SW480 (cell line): ENCODE measurements around the gene STARD7.
"Not testable (repeated sequence)": the region's sequence is repeated elsewhere in the genome, so short reads cannot be mapped to it uniquely, and the experiment has no call there.

ENCODE experiments used
- DNase-seq: peaks from one replicate; pipeline ENCODE4 v3.0.0-alpha.2; 2016; ENCODE audit warnings: low spot score

Gene STARD7

DNA sequence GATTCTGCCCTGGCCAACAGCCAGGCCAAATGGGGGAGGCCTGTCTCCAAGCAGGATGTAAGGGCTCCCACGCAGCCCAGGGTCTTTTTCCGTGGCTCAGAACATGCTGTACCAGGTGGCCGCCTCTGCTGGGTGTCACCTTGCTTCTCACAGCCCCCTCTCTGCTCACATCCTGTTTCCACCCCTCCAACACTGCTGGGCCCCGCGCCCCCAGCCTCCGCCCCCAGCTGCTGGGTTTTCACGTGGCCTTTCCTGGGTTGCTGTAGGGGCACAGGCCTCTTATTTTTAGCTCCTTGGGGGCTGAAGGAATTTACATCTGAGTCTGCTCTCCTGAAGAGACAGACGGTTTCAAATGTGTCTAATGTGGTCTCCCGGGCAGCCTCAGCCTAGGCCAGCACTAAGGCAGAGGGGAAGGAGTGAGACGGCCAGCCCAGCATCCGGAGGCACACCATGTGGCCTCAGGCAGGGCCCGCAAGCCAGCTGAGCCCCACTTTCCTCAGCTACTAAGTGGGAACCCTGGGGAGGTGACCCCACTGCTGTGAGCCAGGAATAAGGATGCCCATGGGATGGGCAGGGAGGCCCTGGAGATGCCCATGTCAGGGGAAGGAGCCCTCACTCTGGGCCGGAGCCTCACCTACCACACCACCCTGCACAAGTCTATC, 44.7 kb downstream of the STARD7 start:
- no peak for DNase-seq

DNA sequence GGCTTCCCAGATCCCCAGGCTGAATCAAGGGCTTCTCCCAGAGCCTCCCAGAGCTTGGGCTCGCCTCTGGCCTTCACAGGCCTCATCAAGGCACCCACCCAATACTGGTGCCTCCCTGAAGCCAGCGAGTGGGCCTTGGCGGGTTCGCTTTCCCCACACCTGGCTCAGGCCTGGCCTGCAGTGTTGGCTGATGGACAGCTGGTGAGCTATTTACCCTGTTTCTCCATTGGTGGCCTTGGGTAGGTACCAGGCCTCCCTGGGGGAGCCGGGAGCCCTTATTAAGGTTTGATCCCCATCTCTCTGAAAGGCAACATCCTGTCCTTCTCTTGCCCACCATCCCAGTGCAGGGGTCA, 45.2 kb downstream of the STARD7 start:
- no peak for DNase-seq

DNA sequence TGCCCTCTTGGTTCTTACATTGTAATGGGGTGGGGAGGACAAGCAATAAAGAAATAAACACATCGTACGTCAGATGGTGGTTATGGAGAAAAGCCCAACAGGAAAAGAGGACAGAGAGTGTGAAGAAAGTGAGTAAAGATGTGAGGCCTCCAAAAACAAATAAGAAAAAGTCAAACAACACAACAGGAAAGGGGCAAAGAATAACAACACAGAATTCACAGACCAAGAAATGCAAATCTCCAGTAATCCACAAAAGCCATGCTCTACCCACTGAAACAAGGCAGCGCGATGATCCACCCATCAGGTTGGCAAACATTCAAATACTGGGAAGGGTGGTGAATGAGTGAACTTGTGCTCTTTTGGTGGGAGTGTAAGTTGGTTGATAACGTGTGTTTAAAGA, 46.7 kb downstream of the STARD7 start:
- no peak for DNase-seq

DNA sequence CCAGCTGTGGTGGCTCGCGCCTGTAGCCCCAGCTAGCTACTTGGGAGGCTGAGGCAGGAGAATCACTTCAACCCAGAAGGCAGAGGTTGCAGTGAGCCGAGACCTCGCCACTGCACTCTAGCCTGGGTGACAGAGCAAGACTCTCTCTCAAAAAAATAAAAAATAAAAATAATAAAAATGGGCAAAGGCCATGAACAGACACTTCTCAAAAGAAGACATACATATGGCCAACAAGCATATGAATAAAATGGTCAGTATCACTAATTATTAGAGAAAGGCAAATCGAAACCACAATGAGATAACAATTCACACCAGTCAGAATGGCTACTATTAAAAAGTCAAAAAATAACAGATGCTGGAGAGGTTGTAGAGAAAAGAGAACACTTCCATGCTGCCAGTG, 48.3 kb downstream of the STARD7 start:
- not testable (repeated sequence) for DNase-seq

DNA sequence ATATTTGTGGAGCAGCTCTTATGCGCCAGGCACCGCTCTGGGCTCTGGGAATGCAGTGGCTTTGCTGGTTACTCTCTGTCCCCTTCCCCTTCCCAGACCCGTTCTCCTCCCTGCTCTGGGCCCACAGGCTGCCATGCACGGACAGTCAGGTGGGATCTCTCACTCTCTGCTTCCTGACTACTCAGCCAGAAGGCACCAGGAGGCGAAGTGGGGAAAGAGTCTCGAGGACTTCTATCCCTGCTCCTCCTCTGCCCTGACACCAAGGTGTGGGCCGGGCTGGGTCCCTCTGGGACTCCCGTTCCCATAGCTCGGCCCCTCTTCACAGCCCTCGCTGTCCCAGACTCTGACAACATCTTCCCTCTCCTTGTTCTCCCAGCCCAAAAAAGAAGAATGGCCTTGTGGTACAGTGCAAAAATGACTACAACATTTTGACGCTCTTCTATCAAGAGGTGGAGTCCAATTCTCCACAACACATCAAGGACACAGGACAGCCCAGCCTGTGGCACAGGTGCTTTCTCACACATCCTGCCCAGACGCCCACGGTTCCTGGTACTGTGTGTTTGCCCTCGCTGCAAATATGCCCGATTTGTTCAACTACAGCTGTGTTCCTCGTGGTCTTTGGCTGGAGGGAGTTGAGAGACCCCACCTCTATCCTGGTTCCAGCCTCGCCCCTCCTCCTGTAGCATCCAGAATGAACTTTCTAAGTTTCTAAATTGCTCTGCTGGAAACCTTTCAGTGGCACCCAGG, 49.4 kb downstream of the STARD7 start:
- DNase-seq: no peak

DNA sequence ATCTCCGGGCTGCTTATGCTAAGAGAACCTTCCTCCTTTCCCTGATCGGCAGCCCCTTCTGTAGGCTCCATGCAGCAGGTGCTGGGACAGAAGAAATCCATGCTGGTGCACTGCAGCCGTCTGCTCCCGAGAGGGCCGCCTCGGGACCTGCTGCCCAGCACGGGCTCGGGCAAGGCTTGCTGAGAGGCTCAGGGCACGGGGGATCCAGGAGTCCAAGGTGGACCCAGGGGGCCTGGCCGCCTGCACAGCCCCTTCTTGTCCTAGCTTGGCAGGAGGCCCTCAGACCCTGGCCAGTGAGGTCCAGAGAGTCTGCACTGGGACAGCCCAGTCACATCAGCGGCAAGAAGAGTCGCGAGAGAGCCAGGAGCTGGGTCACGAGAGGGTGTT, 50.1 kb downstream of the STARD7 start:
- no peak for DNase-seq

DNA sequence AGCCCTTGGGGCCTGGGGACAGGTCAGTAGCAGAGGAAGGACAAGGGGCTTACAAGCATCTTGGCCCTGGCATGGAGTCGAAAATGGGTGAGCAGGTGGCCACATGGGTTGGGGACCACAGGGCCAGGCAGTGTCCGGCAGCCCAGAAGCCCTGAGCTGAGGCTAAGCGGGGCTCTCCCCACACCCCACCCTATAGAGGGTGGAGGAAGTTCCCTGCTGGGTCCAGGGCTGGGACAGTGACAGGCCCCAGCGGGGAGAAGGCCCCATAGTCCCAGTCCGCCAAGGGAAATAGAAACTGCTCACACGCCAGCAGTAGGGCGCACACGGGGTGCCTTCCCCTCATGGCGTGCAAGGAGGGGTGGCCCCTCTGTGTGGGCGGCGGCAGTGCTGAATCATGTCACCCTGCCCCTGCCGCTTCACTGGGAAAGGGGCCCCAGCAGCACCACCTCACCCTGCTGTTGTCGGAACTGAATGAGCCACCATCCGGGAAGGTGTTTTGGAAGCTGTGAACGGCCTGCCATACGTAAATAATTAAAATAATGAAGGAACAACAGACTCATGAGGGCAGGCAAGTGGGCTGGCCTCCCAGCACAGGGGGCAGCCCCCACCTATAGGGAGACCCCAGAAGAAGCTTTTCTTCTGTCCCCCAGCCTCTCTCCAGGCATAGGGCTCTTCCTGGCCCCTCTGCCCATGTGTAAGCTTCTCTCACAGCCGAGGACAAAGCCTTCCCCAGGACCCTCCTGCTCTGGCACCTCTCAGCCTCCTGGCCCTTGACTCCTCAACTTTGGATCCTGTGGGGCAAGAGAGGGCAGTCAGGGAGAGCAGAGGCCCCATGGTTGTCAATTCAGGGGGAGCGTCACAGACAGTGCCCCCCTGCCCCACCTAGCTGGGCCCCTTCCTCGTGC, 50.7 kb downstream of the STARD7 start:
- no peak for DNase-seq

DNA sequence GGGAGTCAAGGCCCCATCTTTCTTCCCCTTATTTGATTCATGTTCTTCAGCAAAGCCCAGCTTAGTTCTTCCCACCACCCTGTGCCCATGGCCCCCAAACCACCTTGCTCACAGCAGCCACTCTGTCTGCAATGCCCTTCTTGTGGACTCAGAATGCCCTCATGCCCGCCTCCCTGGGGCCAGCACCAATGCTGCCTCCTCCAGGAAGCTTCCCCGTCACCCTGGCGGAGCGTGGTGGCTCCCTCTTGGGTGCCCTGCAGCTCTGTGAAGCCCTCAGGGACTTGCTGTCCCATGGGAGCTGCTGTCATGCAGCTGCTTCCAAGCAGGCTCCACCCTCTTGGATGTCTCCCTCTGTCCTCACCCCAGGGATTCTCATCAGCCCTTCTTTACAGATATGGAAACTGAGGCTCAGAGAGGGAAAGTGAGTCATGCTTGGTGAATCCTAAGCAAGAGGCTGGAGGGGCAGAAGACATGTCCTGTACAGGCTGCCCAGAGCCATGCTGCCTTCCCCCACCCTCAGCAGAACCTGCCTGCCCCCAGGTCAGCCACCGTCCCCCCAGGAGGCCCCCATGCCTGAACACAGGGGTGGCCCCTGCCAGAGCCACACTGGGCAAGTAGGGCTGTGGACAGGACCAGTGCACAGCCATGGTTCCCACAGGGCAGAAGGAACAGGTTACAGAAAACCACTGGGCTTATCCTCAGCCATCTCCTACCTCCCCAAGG, 51.5 kb downstream of the STARD7 start:
- no peak for DNase-seq

DNA sequence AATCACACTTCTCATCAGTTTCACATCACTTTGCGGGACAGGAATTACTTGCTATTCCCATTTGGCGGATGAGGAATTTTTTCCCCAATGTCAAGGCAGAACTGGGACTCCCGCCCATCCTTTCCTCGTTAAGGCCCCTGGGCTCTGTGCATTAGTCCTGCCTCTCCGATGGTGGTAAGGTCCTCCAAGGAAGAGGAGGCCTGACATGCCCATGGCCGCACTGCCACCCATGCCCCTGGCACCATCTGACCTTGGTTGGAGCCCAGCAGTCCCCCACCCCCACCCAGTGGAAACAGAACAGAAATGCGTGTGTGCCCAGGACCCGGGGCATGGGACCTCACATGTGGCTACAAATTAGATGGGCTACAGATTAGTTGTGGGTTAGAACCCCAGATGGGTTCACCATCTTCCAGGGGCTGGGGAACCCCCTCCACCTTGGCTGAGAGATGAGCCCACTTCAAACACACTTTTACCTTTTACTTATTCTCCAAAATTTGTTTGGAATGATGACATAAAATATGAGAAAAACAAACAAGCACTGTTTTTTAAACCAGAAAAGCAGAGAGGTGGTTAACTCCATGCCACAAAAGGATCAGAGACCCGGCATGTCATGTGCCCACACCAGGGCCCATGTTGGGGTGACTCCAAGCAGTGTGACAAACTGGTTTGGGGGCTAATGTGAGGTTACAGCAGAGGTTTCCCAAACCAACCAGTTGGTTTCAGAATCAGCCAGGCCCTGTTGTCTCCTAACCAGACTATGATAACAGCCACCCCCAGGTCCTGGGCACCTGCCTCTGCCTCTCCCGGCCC, 52.4 kb downstream of the STARD7 start:
- DNase-seq: no peak

DNA sequence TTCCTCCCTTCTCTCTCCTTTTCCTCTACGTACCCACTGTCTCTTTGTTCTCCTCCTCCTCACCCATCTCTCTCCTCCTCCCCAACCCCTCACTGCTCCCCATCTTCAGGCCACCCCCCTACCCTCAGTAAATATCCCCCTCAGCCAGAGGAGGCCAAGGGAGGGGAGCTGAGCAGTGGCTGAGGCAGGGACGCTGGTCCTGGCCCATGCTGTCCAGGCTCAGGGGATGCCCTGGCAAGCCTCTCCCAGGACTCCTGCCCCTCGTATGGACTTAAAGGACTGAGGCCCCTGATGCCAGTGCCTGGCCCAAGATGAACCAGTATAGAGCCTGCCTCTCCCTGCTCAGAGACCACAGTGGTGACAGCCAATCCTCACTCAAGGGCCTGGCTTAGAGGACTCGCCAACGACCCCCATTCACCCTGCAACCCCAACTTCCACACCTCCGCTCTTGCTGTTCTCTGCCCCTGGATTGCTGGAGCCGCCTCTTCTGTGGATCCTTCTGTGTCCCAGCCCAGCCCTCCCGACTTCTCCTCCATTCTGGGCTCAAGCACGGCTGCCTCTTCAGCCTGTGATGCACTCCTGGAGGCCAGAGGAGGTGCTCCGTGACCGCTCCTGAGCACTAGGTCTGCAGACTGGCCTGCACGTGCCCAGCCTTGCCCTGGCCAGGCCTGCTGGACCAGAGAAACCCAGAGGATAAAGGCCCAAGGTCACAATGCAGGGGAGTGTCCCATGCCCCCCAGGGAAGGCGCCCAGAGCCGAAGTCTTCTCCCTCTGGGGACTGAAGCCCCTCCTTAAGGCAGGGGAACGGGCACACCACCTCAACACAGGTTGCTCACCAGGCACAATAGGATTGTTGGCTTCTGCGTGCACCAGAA, 53.9 kb downstream of the STARD7 start:
- DNase-seq: no peak

DNA sequence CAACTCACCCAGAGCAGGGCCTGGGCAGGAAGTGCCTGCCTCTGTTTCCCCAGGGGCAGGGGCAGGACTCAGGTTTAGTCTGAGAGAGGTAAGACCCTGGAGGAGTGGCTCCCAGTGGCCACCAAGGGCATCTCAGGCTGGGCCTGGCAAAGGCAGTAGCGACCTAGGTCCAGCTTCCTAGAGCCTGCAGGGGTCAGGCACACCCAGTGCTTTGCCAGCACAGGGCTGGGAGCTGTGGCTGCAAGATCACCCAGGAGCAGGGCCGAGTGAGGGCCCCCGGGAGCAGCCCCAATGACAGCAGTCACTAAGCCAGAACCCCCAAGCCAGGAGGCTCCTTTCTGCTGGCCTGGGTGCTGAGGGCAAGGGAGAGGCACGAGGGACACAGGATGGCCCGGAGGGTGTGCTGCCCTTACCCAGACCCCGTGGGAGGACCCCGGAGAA, 54.6 kb downstream of the STARD7 start:
- DNase-seq: no peak

DNA sequence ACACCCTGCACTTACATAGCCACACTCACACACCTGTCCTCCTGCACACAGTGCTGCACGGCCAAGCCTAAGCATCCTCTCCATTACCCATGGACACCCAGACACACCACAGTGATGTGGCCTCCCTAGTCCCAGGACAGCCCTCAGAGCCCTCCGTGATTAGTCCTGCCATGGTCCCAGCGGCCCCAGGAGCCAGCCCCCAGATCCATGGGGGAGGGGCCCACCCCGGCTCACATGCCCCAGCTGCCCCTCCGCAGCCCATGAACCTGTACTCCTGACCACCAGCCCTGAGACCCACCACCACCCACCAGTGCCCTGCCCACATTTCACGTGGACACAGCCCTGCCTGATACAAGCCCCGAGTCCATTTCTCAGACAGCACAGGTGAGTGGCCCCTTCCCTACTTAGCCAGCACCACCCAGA, 55.3 kb downstream of the STARD7 start:
- DNase-seq: no peak

DNA sequence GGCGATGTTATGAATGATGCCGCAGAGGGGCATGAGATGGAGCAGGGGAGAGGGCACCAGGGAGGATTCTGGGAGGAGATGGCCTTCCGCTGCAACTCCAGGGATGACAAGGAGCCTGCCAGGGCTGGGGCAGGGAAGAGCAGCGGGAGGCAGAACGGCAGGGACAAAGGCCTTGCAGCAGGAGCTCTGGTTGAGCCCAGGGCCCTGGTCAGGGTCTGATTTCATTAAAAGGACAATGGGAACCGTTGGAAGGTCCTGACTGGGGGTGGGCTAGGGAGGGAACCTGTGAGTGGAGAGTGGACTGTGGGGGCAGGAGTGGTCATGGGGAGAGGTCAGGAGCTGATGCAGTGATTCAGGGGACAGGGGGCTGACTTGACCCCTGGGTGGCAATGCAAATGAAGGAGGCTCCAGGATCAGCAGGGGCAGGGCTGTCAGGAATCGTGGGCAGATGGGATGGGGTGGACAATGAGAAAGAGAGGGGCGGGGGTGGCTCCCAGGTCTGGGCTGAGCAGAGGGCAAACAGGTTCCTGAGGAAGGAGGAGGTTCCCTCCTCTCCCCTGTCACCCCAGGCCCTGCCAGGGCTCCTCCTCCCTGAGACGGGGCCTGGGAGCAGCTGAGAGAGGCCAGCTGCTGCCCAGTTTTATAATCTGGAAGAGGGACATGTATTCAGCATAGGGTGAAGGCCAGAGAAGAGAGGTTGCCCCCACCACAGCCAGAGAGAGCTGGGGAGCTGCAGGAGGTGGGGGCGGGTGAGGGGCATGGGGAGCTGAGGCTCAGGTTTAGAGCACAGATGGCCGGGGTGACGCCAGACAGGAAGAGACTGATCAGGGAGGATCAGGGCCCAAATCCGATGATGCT, 56.1 kb downstream of the STARD7 start:
- no peak for DNase-seq

DNA sequence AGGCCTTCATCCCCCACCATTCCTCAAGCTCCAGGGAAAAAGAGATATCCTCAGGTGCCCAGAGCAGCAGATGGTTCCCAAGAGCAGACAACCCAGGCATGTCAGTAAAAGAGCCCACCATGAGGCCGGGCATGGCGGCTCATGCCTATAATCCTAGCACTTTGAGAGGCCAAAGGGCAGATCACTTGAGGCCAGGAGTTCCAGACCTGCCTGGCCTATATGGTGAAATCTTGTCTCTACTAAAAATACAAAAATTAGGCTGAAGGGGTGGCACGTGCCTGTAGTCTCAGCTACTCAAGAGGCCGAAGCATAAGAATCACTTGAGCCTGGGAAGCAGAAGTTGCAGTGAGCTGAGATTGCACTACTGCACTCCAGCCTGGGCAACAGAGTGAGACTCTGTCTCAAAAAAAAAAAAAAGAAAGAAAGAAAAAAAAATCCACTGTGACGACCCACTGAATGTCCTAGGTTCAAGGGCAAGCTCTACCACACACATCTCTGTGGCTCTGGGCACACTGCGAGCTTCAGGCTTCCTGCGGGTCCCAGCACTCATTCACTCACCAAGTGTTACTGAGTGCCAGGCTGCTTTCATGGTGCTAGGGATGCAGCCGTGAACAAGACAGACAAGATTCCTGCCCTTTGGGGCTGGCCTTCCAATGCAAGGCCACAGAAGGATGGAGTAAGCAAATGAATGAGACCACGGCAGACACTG, 56.9 kb downstream of the STARD7 start:
- no peak for DNase-seq

DNA sequence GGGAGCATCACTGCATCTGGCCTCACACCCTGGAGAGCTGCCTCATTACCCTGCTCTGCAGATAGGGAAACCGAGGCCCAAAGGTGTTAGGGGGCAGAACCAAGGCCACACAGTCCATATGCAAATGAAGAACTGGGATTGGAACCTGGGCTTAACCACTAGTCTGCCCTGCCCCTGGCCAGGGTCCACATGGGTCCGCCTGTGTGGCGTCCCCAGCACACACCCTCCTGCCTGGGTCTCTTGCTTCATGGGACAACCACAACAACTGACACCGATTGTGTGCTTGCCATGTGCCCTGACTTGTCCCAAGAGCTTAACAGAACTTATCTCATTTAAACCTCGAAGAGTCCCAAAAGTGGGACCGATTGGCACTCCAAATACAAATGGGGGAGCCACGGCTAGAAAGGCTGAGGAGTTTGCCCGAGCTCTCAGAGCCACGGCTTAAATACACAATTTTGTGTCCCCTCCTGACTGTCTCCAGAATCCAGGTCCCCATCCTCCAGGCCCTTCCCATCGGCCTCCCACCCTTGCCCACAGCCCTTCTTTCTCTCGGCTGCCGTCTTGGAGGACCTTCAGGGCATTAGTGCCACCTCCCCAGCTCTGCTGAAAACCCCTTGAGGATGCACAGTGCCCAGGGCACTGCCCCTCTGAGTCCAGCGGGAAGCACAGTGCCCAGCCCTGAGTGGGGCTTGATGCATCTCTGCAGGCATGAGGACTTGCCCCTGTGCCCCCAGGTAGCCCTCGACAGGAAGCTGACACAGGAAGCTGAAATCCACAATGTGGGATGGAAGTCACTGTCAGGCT, 57.6 kb downstream of the STARD7 start:
- DNase-seq: no peak

DNA sequence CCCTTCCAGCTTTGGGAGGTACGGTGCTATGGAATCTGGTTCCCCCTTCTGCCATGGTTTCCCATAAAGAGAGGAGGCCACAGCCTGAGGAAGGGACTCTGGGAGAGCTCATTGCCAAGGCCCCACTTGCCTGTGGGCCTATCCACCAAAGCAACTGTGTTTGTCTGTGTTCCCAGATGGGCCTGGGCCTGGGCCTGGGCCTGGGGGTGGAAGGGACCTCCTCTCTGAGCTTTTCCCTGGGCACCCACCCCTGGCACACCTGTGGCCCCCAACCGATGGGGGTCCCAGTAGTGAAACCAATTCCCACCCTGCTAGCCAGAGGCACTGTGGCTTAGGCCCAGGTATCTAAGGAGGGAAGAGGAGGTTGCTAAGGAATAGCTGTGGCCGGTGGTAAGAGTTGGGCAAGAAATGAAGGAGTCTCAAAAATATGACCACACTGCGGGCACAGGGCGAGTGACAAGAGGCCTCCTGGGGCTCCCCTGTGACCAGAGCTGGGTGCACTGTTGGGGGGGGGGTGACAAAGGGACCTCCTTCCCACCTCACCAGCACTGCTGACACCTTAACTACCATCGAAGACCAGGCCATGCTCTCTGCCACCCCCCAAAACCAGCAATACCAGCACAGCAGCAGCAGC, 58.5 kb downstream of the STARD7 start:
- DNase-seq: no peak
